K562 (cell line): ENCODE measurements around the gene HNRNPA3. TPM values are rescaled to one million over a fixed set of nuclear protein-coding genes. Genes with fewer than 3 reads are reported as not detected.

ENCODE experiments used
- BRD9 ChIP-seq: fragments of 450-650 bp; IDR thresholded peaks from 2 replicates; pipeline ENCODE4 v1.6.1; 2018; ENCODE audit warnings: low read depth; ENCODE audit not compliant: partially characterized antibody
- CBFA2T3 ChIP-seq: fragments of 450-650 bp; IDR thresholded peaks from 2 replicates; pipeline ENCODE4 v1.6.1; 2017
- CHD7 ChIP-seq: fragments of 200-600 bp; sonication (generic); IDR thresholded peaks from one replicate; pipeline ENCODE4 v1.6.1; 2012; ENCODE audit warnings: mild to moderate bottlenecking, low read depth, low read length, inconsistent platforms
- E2F5 ChIP-seq: sonication (generic); formaldehyde crosslinking; IDR thresholded peaks from 2 replicates; pipeline ENCODE4 v1.8.0; 2022; ENCODE audit warnings: mild to moderate bottlenecking, missing genetic modification reagents
- FUS ChIP-seq: fragments of 200-400 bp; formaldehyde crosslinking; optimal IDR thresholded peaks from 2 replicates; pipeline ENCODE3; 2017; ENCODE audit warnings: low read depth, low read length
- MBD2 ChIP-seq: sonication (generic); IDR thresholded peaks from 2 replicates; pipeline ENCODE4 v1.6.1; 2016; ENCODE audit warnings: low read depth, borderline replicate concordance
- PHF20 ChIP-seq: fragments of 450-650 bp; IDR thresholded peaks from 2 replicates; pipeline ENCODE4 v1.6.1; 2018; ENCODE audit not compliant: partially characterized antibody
- TAF9B ChIP-seq: fragments of 450-650 bp; IDR thresholded peaks from 2 replicates; pipeline ENCODE4 v1.6.1; 2018; ENCODE audit warnings: mild to moderate bottlenecking; ENCODE audit not compliant: partially characterized antibody
- TCF7 ChIP-seq: sonication (generic); IDR thresholded peaks from 2 replicates; pipeline ENCODE4 v1.6.1; 2016; ENCODE audit warnings: antibody characterized with exemption, borderline replicate concordance
- VEZF1 ChIP-seq: fragments of 200-800 bp; sonication (Bioruptor generic); IDR thresholded peaks from 2 replicates; pipeline ENCODE4 v1.6.1; 2017; ENCODE audit warnings: missing genetic modification characterization, missing compliant biosample characterization
- ZNF217 ChIP-seq: sonication (generic); formaldehyde crosslinking; IDR thresholded peaks from 2 replicates; pipeline ENCODE4 v1.8.0; 2022; ENCODE audit warnings: mild to moderate bottlenecking, missing genetic modification reagents
- ZNF224 ChIP-seq: sonication (generic); formaldehyde crosslinking; IDR thresholded peaks from 2 replicates; pipeline ENCODE4 v1.8.0; 2022; ENCODE audit warnings: mild to moderate bottlenecking, missing genetic modification reagents
- ZNF644 ChIP-seq: fragments of 200-800 bp; sonication (Bioruptor generic); IDR thresholded peaks from 2 replicates; pipeline ENCODE4 v1.6.1; 2016; ENCODE audit warnings: low read depth, missing genetic modification characterization, missing compliant biosample characterization
- ZSCAN32 ChIP-seq: fragments of 450-650 bp; formaldehyde crosslinking; IDR thresholded peaks from 2 replicates; pipeline ENCODE4 v1.4.0; 2020; ENCODE audit warnings: mild to moderate bottlenecking, moderate library complexity
- polyA plus RNA-seq, 8 experiments: library from polyadenylated mRNA; depleted of rRNA in 4 of 8; stranded (reverse) in 5 of 8; unstranded in 3 of 8; fragments of >200 nt; fragmentation: Nextera tagmentation in 2 of 8; fragmentation: Illumina TruSeq in 1 of 8; extraction: Ambion mirVana in 2 of 8; extraction: Trizol in 1 of 8; gene quantifications; 2 replicates each; pipeline versions ENCODE4 v1.2.1 to v1.2.3, GENCODE V29; 2011 to 2014; ENCODE audit warnings: inconsistent platforms in 1 of 8, missing spikeins in 1 of 8
- total RNA-seq, 7 experiments: library from RNA; depleted of rRNA in 6 of 7; stranded (reverse); fragments of >200 nt in 6 of 7; fragmentation: Illumina TruSeq in 2 of 7; extraction: Trizol in 2 of 7; gene quantifications; 2 replicates each; pipeline versions ENCODE4 v1.2.1 to v1.2.3, GENCODE V29; 2011 to 2021; ENCODE audit warnings: low replicate concordance in 1 of 7

Gene HNRNPA3
- total and polyA plus RNA-seq, 9 of the 15 experiments (the other 6 are each of a cell fraction or from before 2014, with no cell fraction given) = 72.8 to 428 (median 192) TPM

- TF ChIP-seq CHD7 = peak; percentile 58
- TF ChIP-seq ZSCAN32 (CRISPR knock-in tag) = peak; percentile 80; the same call in 1 of the 2 replicates
- no peak for TF ChIP-seq ZNF644 (tag)
- peak; percentile 79; the same call in 1 of the 2 replicates for TF ChIP-seq TCF7
- TF ChIP-seq FUS = peak; percentile 68
- peak; percentile 22; the same call in 1 of the 2 replicates for TF ChIP-seq CBFA2T3
- peak; percentile 55; the same call in 1 of the 2 replicates for TF ChIP-seq MBD2
- peak; percentile 94 for TF ChIP-seq BRD9
- peak; percentile 74 for TF ChIP-seq TAF9B
- peak; percentile 87 for TF ChIP-seq E2F5
- TF ChIP-seq ZNF224 = peak; percentile 79
- TF ChIP-seq ZNF217 = 0 out of 2 replicates have a peak, but pooled peaks have one; percentile 55
- TF ChIP-seq PHF20 = peak; percentile 51
- TF ChIP-seq VEZF1 (CRISPR knock-in tag) = peak; percentile 23; the same call in 1 of the 2 replicates
Observed at GRCh38 chr2:177263451-177264208, 51.0 kb downstream of the HNRNPA3 start (continued).
